ENCODE results near the gene SH3YL1.
"Not testable (repeated sequence)": the region's sequence is repeated elsewhere in the genome, so short reads cannot be mapped to it uniquely, and the experiment has no call there.

SH3YL1 gene

GRCh38 chr2:175880-176820, 87.7 kb downstream of the SH3YL1 start:
- DNase-seq: peak; percentile 49

GRCh38 chr2:175161-175786, 88.6 kb downstream of the SH3YL1 start:
- no peak for DNase-seq

- not testable (repeated sequence) for DNase-seq
Observed at GRCh38 chr2:172120-172519, 91.7 kb downstream of the SH3YL1 start.

- no peak for DNase-seq
Observed at GRCh38 chr2:169741-170140, 94.1 kb downstream of the SH3YL1 start.

Measured in CD4-positive, alpha-beta T cell treated with Interleukin-15 for 1 hour (primary cell).